WI38 (cell line): ENCODE results near the gene TSPAN11.

ENCODE experiments used
- H3K4me3 ChIP-seq: 2 replicates; pipeline ENCODE4 v1.5.1; 2011; ENCODE audit warnings: low read depth, mild to moderate bottlenecking, control low read depth, low read length
- CTCF ChIP-seq: IDR thresholded peaks from 2 replicates; pipeline ENCODE4 v1.5.1; 2012; ENCODE audit warnings: low read depth, mild to moderate bottlenecking, control low read depth, low read length

TSPAN11 gene

GRCh38 chr12:30928356-30929244 is 2.1 kb downstream of the TSPAN11 start:
- TF ChIP-seq CTCF, result no peak
- no peak overlapping the region for H3K4me3 ChIP-seq

GRCh38 chr12:30930238-30930637 is 3.7 kb downstream of the TSPAN11 start:
- H3K4me3 ChIP-seq, result no peak overlapping the region
- no peak for TF ChIP-seq CTCF

- H3K4me3 ChIP-seq, result no peak overlapping the region
- TF ChIP-seq CTCF, result no peak
Measured at GRCh38 chr12:30930641-30931040, 4.1 kb downstream of the TSPAN11 start.

- no peak overlapping the region for H3K4me3 ChIP-seq
- no peak for TF ChIP-seq CTCF
Measured at GRCh38 chr12:30932881-30933280, 6.3 kb downstream of the TSPAN11 start.

GRCh38 chr12:30934811-30935210 is 8.3 kb downstream of the TSPAN11 start:
- H3K4me3 ChIP-seq, result no peak overlapping the region
- no peak for TF ChIP-seq CTCF

- no peak for TF ChIP-seq CTCF
- H3K4me3 ChIP-seq, result no peak overlapping the region
Measured at GRCh38 chr12:30936036-30936435, 9.5 kb downstream of the TSPAN11 start.

GRCh38 chr12:30939234-30939633 is 12.7 kb downstream of the TSPAN11 start:
- TF ChIP-seq CTCF, result no peak
- no peak overlapping the region for H3K4me3 ChIP-seq
